ENCODE data around the gene PELI2.

DNA sequence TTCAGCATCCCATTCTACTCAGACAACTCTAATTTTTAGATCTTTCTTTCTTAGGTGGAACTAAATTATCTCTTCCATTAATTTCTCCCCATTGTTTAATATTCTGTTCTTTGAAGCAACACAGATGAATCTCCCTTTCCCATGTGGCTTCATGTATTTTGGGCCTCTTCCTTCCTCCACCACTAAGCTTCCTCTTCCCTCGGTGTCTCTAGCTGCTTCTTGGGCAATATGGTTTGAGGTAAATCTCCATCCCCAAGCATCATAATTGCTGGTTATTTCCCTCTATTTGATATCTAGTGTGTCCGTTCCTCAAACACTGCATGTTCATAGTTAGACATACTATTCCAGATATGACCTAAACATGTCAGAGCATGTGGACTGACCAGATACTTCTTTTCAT lies 119.2 kb downstream of the PELI2 start:
- TF ChIP-seq, protein P1, sequence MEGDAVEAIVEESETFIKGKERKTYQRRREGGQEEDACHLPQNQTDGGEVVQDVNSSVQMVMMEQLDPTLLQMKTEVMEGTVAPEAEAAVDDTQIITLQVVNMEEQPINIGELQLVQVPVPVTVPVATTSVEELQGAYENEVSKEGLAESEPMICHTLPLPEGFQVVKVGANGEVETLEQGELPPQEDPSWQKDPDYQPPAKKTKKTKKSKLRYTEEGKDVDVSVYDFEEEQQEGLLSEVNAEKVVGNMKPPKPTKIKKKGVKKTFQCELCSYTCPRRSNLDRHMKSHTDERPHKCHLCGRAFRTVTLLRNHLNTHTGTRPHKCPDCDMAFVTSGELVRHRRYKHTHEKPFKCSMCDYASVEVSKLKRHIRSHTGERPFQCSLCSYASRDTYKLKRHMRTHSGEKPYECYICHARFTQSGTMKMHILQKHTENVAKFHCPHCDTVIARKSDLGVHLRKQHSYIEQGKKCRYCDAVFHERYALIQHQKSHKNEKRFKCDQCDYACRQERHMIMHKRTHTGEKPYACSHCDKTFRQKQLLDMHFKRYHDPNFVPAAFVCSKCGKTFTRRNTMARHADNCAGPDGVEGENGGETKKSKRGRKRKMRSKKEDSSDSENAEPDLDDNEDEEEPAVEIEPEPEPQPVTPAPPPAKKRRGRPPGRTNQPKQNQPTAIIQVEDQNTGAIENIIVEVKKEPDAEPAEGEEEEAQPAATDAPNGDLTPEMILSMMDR (conservative IDR thresholded peaks at IDR 0.05 in 1 of 2, IDR thresholded peaks at IDR 0.05 in 1 of 2; ENCODE audit: low read depth in 1 of 2, low read length in 2 of 2), result no peak
- TF ChIP-seq EZH2 (IDR thresholded peaks at IDR 0.05; ENCODE audit: low read length, missing control alignments), result no peak
